B cell (primary cell): ENCODE measurements around the gene ETS1.

ENCODE experiments used
- CTCF ChIP-seq: fragments of 200-600 bp; IDR thresholded peaks from one replicate; pipeline ENCODE4 v1.8.0; 2022; ENCODE audit warnings: antibody characterized with exemption, mild to moderate bottlenecking
- EZH2 ChIP-seq: IDR thresholded peaks from 2 replicates; pipeline ENCODE4 v1.6.1; 2012; ENCODE audit warnings: borderline replicate concordance, low read depth, mild to moderate bottlenecking, moderate library complexity, low read length; ENCODE audit not compliant: insufficient read depth, poor library complexity, severe bottlenecking

- TF ChIP-seq CTCF (no peak), EZH2 (no peak)
Measured at GRCh38 chr11:128463371-128463829, 124.0 kb downstream of the ETS1 start.
